GM18499 (cell line): ENCODE data around the gene MRPL37.

Source experiments
- ATAC-seq: cut with Tn5 transposase; IDR thresholded peaks from one replicate; pipeline ENCODE4 v1.9.1; 2021; ENCODE audit warnings: moderate number of reproducible peaks; ENCODE audit not compliant: insufficient read depth, unreplicated experiment

Gene MRPL37

DNA sequence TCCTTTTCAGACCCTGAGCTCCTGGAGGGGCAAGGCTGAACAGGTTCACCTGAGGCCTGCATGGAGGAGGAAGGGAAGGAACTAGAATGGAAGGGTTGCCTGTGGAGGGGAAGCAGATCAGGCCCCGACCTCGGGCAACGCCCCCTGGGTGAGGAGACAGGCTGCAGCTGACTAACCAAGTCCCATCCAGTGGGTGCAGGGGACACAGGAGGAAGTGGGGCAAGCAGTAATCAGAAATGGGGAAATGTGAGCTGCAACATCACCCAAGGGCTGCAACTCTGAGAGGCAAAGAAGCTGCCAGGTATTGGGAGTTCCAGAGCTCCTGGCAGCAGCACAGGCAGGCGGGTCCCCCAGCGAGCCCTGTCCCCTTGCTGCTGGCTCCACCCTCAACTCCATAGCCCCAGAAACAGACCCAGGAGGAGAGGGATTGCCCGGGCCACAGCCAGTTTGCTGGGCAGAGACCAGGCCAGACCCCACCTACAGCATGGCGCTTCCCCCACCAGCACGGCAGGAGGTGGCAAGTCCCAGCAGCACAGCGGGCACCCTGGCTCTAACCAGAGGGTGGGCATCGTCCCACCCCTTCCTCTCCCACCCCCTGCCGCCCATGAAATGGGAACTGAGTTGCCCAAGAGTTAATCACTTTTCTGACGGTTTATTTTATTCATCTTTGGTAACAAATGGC lies 38.5 kb downstream of the MRPL37 start:
- ATAC-seq: no peak

DNA sequence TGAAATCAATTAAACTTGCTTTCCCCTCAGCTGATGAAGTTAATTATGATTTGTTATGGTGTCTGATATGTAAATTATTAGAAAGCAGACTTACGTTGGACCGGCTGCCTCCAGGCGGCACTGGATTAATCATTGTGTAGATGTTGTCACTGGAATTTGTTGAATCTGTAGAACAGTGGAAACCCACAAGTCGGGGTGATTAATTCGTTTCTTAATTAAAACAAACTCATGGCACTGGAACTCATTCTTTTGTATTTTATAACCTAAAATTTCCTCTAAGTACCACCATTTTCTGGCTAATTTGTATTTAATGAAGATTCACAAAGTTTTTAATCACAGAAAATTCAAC lies 39.0 kb downstream of the MRPL37 start:
- ATAC-seq: no peak

DNA sequence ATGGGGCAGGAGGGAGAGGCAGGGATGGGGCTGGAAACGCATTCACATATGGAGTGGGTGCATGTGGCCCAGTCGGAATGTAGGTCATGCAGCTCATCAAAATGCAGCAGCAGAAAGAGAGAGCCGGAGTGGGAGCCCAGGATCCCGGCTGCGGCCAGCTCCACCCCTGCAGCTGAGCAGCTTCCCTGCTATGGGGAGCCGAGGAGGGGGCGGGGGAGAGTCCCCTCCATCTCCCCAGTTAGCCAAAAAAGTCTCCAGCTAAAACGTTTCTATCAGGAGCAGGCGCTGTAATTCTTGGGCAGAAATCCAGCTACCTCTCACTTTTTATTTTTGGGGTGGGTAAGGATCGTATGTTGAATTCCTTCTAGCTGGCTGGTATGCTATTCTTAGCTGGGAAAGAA lies 39.7 kb downstream of the MRPL37 start:
- no peak for ATAC-seq

DNA sequence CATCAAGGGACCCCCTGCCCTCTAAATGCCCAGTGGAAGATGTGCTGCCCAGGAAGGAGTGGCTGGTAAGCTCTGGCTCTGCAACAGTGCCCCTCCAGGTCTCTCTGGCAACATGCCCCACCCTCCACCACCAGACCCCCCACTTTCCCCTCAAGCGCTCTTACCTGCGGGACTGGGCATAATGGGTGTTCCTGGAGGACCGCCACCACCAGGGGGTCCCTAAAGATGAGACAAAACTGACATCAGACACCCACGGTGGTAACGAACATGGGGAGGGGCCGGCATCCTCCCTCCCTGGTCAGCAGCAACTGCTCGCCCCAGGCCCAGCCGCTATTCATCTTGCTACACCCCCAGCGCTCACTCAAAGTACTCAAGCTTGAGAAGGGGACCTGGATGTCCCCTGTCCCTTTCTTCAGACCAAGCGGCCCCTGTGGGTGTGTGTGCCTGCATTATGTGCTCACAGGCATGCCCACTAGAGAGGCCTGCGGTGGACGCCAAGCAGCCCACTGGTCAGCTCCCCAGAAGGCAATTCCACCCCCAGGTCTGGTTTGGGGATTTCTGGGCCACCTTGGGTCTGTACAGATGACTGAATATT lies 40.9 kb downstream of the MRPL37 start:
- ATAC-seq: no peak

DNA sequence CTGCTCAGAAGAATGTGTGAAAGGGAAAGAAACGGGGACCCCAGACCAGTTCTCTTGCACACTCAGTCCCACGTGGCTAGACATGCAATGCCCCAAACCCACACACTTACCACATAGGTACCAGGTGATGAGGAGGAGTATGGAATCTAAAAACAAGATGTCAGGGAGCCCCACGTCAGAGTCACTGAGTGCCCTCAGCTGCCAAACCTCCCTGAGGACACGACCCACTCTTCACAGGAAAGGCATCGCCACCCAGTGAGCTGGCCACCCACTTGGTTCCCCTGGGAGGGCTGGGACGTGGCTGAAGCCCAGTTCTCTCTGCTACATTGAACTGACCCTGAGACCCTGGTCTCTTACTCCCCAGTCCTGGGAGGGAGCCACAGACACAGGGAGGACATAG lies 41.4 kb downstream of the MRPL37 start:
- no peak for ATAC-seq

DNA sequence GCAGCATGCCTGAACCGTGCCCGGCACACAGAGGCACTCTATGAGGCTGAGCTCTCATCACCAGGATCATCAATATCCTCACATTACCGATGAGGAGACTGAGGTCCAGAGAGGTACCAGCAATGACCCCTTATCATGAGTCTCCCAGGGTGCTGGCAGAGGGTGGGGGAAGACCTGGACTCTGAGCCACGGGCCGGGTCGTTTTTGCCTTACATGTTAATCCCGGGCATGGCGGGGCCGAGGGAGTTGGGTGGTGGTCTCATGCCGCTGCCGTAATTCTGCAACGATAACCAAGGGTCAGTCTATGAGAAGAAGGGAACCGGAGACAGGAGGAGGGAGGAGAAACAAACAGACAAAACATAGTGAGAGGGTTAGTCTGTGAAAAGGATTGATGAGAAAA lies 43.1 kb downstream of the MRPL37 start:
- ATAC-seq: no peak

DNA sequence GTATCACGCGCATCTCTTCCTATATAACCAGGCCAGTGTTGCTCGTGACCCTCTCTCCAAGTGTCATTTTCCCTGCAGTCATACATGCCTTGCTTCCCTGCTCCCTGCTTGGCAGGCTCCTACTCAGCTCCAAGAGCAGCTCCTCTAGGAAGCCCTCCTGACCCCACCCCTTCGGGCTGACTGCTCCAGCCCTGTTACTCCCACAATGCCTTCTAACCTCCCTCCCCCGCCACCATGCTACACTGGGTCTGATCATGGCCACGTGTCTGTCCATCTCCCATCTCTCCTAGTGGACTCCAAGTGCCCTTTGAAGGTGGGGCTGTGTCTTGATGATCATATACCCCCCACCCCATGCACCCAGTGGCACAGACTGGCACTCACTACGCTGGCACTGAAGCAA lies 44.7 kb downstream of the MRPL37 start:
- no peak for ATAC-seq

DNA sequence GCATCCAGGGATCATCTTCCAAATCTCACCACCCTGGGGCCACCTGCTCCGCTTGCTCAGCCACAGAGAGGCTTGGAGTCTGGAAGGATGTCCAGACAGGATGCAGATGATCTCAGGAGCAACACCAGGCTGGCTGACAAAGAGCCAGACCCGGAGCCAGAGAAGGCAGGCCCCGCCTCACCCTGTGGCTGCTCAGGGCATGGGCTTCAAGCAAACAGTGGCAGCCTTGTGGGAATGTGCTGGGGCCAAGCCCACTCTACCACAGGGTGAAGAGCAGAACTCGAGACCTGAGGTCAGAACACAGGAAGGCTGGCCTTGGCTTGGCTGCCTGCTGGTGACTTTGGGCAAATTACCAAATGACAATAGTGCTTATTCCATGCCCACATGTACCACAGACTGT lies 45.5 kb downstream of the MRPL37 start:
- no peak for ATAC-seq

DNA sequence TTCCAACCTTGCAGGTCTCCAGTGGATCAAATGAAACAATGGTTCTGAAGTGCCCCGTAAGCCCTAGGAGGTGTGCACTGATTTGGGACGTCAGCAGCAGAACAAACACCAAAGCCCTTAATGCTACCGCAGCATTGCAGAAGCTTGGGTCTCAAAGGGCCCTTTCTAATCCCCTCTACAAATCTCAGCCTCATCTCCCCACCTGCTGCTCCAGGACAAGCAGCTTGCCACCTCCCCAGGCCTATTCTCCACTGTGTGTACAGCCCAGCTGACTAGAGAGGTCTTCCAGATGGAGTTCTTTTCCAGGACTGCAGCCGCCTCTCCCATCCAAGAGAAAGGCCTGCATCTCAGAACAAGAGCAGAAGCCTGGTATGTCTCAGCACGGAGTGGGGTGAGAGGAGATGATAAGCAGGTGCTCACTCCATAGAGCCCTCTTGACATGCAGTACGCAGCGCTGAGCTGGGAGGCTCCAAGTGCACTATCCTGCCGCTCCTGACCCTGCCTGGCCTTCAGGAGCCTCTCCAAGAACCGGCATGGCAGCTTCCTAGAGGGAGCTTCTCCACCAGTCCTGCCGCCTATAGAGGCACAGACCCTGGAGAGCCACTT lies 46.3 kb downstream of the MRPL37 start:
- no peak for ATAC-seq

DNA sequence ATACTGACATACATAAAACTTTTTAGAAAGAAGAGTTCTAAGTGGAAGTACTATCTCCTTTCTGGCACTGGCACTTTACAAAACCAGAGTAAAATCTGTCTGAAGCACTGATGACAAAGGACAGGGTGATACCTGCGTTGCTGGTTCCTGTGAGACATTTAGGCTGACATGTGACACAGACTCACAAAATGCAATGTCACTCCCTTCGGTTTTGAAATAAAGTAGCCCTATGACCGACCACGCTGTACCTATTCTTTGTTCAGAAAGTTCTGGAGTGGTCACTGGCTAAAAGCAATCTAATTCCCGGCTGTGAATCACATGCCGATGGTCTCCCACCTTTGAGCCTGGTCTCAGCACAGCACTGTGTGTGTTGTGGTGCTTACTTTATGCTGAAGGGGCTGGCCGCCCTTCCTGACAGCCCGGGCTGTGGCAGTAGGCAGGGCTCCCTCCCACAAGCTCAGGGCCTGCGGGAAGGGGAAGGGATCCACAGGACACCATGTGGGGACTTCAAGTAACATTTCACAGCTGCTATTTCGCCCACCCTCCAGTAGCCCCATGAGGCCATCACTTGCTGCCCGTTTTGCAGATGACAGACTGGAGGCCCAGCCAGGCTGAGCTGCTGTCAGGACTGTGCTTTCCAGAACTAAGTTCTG lies 48.0 kb downstream of the MRPL37 start:
- no peak for ATAC-seq

DNA sequence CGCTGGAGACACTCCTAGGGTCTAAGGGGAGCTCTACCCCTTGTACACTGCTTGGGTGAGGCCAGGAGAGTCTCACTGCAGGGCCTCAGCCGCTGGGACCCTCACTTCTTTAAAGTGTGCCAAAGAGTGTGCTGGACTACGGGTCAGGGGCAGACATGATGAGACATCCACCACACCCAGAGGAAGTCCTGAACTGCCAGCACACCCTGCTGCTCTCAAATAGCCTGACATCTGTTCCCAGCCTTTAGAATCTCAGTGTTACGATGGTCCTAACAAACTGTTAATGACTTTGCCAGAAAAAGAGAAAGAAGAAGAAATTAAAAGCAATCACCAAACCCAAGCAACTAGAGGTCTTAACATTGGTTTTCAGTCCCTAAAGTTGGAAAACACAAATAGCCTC lies 49.0 kb downstream of the MRPL37 start:
- ATAC-seq: no peak

DNA sequence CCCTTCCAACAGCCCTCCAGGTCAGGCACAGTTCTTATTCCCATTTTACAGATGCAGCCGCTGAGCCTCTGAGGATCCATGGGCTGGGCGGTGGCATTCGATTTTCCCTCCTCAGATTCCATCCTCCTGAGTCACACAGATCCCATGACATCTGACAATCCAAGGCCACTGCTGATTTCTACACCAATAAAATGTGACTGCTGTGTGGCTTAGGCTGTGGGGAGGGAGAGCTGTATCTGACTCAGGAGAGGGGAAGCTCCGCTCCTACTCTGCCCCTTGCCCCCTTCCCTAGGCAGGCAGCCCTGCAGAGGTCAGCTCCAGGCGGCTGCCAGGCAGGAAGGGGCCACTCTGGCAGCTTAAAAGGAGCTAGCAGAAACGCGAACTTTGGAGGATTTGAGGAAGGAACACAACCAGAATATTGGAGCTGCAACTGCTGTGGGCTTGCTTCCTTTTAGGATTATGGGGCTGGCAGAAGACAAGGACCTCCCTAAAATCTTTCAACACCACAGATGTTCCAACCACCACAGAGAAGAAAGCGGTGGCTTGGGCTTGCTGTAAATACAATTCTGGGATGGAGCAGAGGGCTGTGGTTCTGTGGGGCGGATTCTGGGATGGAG lies 50.0 kb downstream of the MRPL37 start:
- ATAC-seq: no peak

DNA sequence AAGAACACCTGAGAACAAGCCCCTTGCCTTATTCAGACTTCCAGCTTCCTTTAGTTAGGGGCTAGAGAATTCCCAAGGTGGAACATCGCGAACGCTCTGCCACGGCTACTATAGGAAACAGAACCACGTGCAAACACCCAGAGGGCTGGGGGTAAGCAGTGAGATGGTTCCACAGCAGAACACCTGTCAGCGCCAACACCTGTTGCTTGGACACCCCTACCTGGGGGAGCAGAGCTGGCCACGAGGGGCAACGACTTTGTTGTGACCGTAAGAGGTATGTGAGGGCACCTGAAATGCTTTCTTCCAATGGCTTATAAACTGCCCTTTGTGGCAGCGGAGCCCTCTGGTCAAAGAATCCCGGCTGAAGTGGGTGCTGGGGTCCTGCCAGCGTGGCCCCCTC lies 50.7 kb downstream of the MRPL37 start:
- no peak for ATAC-seq

DNA sequence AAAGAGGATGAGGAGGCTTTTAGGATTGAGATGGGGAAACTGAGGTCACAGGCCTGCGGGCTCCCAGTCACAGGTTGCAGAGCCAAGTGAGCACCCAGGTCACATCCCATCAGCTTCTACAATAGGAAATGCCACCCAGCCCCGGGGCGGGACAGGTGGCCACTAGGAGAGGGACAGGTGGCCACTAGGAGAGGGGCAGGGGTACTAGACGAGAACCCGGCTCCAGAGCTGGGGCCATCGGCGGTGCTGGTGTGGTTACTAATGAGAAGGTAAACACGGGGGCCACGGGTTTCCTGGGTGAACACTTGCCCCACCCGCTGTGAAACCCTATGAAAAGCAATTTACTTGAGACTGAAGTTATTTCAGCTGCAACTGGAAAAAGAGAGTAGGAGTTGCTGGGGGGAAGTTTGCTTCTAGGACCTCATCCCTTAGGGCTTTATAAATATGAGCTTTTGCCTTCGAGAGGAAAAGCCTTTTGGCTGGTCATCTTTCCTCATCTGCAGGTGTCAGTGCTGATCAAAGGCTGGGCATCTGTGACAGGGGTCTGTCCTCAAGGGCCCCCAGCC lies 52.5 kb downstream of the MRPL37 start:
- no peak for ATAC-seq

DNA sequence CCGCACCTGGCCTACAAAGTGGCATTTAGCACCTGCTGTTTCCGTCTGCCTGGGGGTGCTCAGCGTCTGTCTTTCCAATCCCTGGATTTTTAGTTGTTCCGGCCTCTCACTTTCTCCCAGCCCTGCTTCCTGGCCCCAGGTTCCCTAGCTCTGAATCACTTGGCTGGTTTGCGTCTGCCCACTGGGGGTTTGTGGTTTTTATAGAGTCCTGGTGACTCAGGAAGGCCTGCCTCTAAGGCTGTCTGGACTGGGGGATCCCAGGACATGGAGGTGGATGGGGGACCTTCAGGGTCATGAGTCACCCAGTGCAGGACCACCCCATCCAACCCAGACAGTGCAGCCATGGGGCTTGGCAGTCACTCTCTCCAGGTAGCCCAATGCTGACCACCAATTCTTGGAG lies 53.5 kb downstream of the MRPL37 start:
- no peak for ATAC-seq

DNA sequence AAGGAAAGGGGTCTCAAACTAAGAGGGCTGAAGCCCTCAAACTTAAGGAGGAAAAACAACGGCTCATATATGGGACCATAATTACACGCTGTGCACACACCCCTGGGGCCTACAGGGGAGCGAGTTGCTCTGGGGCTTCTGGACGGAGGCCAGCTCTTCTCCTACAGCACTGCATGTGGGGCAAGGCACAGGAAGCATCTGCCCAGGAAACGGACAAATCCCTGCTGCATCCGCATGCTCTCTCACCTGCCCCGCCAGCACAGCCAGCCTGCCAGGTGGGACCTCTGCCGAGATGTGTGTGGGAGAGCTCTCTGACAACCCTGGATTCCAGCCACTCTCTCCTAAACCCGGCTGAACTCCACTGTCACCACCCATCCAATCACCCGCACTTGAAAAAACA lies 54.1 kb downstream of the MRPL37 start:
- ATAC-seq: no peak

DNA sequence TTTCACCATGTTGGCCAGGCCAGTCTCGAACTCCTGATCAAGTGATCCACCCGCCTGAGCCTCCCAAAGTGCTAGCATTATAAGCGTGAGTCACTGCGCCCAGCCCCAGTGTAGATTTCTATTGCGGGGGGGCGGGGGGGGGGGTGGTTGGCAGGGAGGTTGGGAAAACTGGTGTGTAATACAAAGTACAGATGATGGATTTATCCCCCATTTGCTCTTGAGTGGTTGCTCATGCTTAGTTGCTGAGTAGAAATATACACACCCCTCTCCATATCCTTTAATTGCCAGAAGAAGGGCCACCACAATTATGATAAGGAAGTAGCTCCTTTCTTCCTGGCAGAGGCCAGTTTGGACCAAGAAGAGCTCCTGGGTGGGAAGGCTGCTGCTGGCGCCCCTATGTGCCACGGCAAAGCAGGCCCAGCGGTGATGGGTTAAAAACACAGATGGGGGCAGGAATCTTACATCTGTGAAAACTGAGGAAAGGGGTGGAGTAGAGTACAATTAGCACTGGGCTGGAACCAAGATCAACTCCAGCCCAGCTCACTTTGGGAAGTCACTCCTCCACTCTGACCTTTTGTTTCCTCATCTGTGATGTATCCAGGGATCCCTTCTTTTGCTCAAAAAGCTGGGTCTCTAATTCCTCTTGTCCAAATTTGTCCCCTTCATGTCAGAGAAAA lies 55.2 kb downstream of the MRPL37 start:
- ATAC-seq: no peak

DNA sequence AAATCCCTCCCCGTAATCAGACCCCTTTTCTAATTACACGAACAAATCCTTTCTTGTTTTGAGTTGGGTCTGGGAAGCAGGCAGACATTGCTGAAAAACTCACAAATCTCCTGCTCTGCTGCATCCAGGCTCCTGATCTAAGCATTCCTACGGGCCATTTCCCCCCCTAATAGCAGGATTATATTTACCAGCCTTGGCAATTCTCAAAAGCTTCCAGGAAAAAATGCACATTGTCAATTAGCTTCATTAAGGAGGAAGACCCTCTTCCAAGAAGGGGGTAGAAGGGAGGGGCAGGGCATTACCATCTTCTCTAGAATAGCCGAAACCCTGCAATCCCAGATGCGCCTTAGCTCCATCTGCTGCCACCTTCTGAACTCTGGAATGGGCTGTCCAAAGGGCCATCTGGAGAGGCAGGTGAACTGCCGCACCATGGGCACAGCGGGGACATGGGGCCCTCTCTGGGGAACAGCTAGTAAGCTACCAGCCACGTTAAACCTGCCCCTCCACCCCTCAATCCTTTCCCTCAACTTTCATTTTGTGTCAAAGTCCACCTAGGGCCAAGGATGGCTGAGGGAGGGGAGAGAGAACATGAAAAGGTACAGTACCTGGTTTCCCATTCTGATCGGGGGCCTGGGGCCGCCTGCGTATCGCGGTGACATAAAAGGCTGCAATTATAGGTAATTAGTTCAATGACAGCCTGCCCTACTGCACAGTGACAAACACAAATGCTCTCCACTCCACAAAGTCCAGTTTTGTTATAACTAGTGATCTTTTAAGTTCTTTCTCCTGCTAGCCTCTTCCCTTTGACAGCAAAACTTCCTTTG lies 56.8 kb downstream of the MRPL37 start:
- no peak for ATAC-seq

DNA sequence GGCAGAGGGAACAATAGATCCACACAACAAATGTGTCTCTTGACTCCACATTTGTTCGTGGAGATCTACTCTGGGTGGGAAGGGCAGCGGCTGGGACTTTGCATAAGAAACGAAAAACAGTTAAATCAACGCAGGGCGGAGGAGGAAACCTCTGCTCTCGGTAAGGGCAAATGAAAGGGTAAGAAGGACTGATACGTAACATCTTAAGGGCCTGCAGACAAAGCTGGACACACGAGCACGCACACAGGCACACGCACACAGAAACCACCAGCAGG lies 57.3 kb downstream of the MRPL37 start:
- no peak for ATAC-seq

DNA sequence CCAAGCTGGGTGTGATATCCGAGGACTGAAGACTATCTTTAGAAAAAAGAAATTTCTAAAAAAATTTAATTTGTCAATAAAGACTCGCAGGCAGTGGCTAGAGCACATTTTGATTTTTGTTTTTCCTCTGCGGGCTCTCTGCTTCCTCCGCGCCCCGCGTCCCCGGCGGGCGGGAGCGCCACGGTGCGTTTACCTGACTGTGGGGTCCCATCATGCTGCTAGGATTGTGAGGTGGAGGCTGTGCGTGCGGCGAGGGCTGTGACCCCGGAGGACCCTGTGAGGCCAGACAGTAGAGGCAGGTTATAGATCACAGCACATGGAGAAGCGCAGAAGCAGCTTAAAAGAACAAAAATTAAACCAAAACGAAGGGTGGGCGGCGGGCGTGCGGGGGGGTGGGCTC lies 57.9 kb downstream of the MRPL37 start:
- no peak for ATAC-seq
